ENCODE data around the gene RPLP2.
A peak's percentile ranks its signal among the peaks of the same experiment; 100 is the strongest.

RPLP2 gene

GRCh38 chr11:841981-842369 lies 32.2 kb downstream of the RPLP2 start:
- Histone ChIP-seq H3K4me1 (ENCODE audit: control insufficient read depth, insufficient read depth, low read length) (peaks cover 62% of the 10 kb centered on the region), H3K36me3 (ENCODE audit: control insufficient read depth in 2 of 2, insufficient read depth in 2 of 2, low read length in 2 of 2) (peaks cover 13 to 29% of the 10 kb centered on the region in 2 donors), H3K4me3 (ENCODE audit: low read length in 2 of 2) (peak overlapping the region; percentile 91 to 92), H3K9me3 (ENCODE audit: control insufficient read depth in 2 of 2, low read length in 2 of 2) (no peaks in the 10 kb centered on the region), H3K27ac (ENCODE audit: low read length) (peak overlapping the region; percentile 89), H3K9ac (ENCODE audit: low read length in 2 of 2) (peak overlapping the region; percentile 78 to 84), H3K27me3 (ENCODE audit: control insufficient read depth in 1 of 2, insufficient read depth in 2 of 2, low read length in 2 of 2) (no peaks in the 10 kb centered on the region)

DNA sequence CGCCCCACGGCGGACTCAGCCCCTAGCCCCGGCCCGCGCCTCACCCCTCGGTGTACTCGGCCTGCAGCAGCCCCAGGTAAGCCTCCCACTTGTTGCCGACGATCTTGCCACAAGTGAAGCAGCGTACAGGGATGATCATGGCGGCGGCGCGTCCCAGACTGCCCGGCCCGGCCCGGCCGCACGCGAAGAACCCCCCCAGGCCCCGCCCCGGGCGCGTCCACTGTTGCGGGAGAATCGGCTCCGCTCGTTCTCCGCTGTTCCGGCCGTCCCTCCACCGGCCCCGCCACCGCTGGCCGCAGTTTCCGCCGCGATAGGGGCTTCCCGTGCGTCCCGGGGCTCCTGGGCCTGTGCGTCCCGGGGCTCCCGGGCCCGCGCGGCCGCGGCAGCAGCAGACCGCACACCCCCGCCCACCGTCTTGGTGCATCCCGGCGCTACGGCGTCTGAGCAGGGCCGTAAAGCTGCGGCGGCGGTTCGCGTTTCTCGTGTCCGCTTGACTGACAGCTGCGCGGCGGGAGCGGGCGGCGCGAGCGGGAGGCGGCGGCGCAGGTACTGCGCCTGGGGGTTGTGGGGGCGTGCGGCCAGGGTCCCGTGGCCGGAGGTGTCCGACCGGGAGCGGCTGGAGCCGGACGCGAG lies 32.7 kb downstream of the RPLP2 start, which contains the start of the genes POLR2L and TSPAN4:
TSS of gene POLR2L (minus strand) at position 160 of the 633 bp plus-strand sequence. CDS start at position 139, 21 bp downstream.
TSS of gene TSPAN4 (plus strand) at position 483 of the 633 bp plus-strand sequence. CDS start 7,453 bp downstream, outside the sequence.
- Histone ChIP-seq H3K9ac (ENCODE audit: low read length in 2 of 2) (peak within 1 kb of the TSS; percentile 78 to 84), H3K27me3 (ENCODE audit: control insufficient read depth in 1 of 2, insufficient read depth in 2 of 2, low read length in 2 of 2) (no peaks in the 10 kb centered on the region), H3K9me3 (ENCODE audit: control insufficient read depth in 2 of 2, low read length in 2 of 2) (no peaks in the 10 kb centered on the region), H3K4me1 (ENCODE audit: control insufficient read depth, insufficient read depth, low read length) (peaks cover 63% of the 10 kb centered on the region), H3K27ac (ENCODE audit: low read length) (peak within 1 kb of the TSS; percentile 89), H3K4me3 (ENCODE audit: low read length in 2 of 2) (peak within 1 kb of the TSS; percentile 91 to 92), H3K36me3 (ENCODE audit: control insufficient read depth in 2 of 2, insufficient read depth in 2 of 2, low read length in 2 of 2) (peaks cover 13 to 24% of the 10 kb centered on the region in 2 donors)

GRCh38 chr11:843086-843734 lies 33.4 kb downstream of the RPLP2 start:
- Histone ChIP-seq H3K9ac (ENCODE audit: low read length in 2 of 2) (peak overlapping the region; percentile 68 to 78), H3K9me3 (ENCODE audit: control insufficient read depth in 2 of 2, low read length in 2 of 2) (no peaks in the 10 kb centered on the region), H3K27me3 (ENCODE audit: control insufficient read depth in 1 of 2, insufficient read depth in 2 of 2, low read length in 2 of 2) (peaks cover 0 to 6% of the 10 kb centered on the region in 2 donors), H3K4me1 (ENCODE audit: control insufficient read depth, insufficient read depth, low read length) (peaks cover 67% of the 10 kb centered on the region), H3K4me3 (ENCODE audit: low read length in 2 of 2) (peak overlapping the region; percentile 91 to 92), H3K36me3 (ENCODE audit: control insufficient read depth in 2 of 2, insufficient read depth in 2 of 2, low read length in 2 of 2) (peaks cover 13 to 20% of the 10 kb centered on the region in 2 donors), H3K27ac (ENCODE audit: low read length) (peak overlapping the region; percentile 62)

DNA sequence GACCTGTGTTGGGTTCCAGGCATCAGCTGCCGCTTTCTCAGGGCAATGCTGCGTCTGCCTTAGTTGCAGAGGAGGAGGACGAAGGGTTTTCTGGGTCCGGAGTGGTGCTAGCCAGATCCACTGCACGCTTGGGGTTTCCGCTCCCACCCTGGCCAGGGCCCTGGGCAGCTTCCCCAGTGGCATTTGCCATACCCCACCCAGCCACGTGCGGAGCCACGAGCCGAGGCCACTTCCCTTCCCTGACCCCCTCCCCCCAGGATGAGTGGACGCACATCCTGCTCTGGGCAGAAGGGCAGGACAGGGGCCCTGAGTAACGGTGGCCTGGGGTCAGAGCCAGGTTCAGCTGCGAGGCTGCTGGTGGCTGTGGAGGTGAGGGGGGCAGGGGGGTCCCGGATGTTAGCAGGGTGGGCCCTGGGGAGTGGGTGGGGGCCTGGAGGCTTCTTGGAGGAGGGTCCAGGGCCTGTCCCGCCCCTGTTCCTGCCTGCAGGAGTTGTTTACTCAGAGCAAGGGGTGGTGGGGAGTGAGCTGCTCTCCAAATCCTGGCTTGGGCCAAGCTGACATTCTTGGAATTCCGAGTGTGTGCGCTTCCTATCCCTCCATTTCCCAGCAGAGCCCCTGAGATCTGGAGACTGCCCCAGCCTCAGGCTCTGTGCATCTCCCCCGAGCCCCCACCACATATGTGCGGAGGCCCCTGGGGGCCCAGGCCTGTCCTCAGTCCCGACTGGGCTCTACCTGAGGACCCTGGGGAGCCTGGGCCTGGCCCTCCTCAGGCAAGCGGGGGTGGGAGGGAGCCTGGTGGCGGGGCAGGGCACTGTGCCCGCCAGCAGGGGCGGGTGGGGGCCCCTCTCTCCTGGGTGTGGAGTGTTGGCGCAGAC lies 34.3 kb downstream of the RPLP2 start:
- Histone ChIP-seq H3K9ac (ENCODE audit: low read length in 2 of 2) (peak overlapping the region; percentile 42 to 78), H3K36me3 (ENCODE audit: control insufficient read depth in 2 of 2, insufficient read depth in 2 of 2, low read length in 2 of 2) (peaks cover 8 to 14% of the 10 kb centered on the region in 2 donors)

DNA sequence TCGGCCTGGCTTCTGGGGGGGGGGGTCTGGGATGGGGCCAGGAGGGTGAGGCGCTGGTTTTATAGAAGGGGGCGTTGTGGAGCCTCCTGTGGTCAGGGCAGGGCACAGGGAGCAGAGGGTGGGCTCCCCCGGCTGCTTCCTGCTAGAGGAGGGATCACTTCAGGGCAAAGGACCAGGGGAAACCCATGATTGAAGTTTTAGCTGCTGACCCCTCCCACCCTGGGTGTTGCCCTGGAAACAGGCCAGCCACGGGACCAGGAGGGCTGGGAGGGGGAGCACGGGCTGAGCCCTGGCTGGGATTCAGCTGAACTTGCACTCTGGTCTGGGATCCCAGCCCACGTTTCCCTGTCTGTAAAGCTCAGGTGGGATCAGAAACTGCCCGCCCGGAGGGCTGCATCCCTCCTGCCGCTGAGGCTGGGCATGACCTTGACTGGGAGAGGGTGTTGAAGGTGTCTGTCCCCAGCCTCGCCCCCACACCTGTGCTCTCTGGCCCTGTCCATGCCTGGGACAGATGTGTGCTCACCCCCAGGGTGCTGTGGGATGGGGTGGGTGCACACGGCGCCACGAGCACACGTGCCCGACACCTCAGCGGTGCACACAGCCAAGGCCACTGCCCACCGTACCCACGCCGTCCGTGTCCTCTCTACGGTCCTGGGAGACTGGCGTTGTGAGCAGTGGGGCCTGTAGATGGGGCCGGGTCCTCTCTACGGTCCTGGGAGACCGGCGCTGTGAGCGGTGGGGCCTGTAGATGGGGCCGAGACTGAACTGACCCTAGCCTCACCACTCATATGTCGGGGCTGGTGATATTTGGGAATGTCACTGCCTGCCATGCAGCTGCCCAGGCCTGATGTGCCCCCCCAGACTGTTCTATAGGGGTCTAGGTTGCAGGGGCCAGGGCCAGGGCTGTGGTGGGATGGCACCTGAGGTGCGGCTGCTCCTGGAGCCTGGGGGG lies 35.2 kb downstream of the RPLP2 start:
- no peaks in the 10 kb centered on the region for H3K9me3 ChIP-seq (ENCODE audit: control insufficient read depth in 2 of 2, low read length in 2 of 2)
- H3K4me3 ChIP-seq (ENCODE audit: low read length in 2 of 2), result peak overlapping the region in 1 of 2 donors; percentile 92
- peaks cover 5 to 18% of the 10 kb centered on the region in 2 donors for H3K27me3 ChIP-seq (ENCODE audit: control insufficient read depth in 1 of 2, insufficient read depth in 2 of 2, low read length in 2 of 2)
- H3K27ac ChIP-seq (ENCODE audit: low read length), result peak overlapping the region; percentile 62
- H3K9ac ChIP-seq (ENCODE audit: low read length in 2 of 2), result peak overlapping the region in 1 of 2 donors; percentile 38
- H3K4me1 ChIP-seq (ENCODE audit: control insufficient read depth, insufficient read depth, low read length), result peaks cover 69% of the 10 kb centered on the region
- H3K36me3 ChIP-seq (ENCODE audit: control insufficient read depth in 2 of 2, insufficient read depth in 2 of 2, low read length in 2 of 2), result peaks cover 2 to 7% of the 10 kb centered on the region in 2 donors

More for the DNA sequence above, 34.3 kb downstream of the RPLP2 start:
- Histone ChIP-seq H3K4me1 (ENCODE audit: control insufficient read depth, insufficient read depth, low read length) (peaks cover 69% of the 10 kb centered on the region), H3K9me3 (ENCODE audit: control insufficient read depth in 2 of 2, low read length in 2 of 2) (no peaks in the 10 kb centered on the region), H3K27me3 (ENCODE audit: control insufficient read depth in 1 of 2, insufficient read depth in 2 of 2, low read length in 2 of 2) (peaks cover 5 to 14% of the 10 kb centered on the region in 2 donors), H3K27ac (ENCODE audit: low read length) (peak overlapping the region; percentile 62), H3K4me3 (ENCODE audit: low read length in 2 of 2) (peak overlapping the region; percentile 91 to 92)

DNA sequence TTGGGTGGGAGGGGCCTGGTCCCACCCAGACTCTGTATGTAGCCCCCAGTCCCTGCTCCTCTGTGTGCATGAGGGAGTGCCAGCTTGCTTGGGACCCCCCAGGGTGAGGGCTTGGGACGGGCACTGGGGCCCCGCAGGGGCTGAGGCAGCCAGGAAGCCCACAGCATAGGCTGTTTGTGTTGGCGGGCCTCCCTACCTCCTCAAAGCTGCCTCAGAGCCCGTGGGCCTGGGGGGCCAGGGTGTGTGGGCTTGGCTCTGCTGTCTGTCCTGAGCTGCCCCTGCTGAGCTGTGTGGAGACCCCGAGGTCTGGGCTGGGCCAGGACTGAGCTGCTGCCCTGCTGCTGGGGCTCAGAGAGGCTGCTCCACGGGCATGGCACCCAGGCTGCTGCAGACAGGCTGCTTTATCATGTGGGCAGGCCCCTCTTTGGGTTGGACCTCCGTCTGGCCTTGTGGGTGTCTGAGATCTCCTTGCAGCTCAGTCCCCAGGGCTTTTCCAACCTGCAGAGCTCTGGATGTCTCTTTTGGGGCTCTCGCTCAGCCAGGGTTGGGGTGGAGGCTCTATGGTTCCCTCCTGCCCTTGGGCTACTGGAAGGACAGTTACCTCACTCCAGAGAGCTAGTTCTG lies 36.2 kb downstream of the RPLP2 start:
- H3K9ac ChIP-seq (ENCODE audit: low read length in 2 of 2), result no peak overlapping the region
- H3K36me3 ChIP-seq (ENCODE audit: control insufficient read depth in 2 of 2, insufficient read depth in 2 of 2, low read length in 2 of 2), result peaks cover 0 to 2% of the 10 kb centered on the region in 2 donors
- H3K27ac ChIP-seq (ENCODE audit: low read length), result peak overlapping the region; percentile 62
- H3K9me3 ChIP-seq (ENCODE audit: control insufficient read depth in 2 of 2, low read length in 2 of 2), result no peaks in the 10 kb centered on the region
- peaks cover 66% of the 10 kb centered on the region for H3K4me1 ChIP-seq (ENCODE audit: control insufficient read depth, insufficient read depth, low read length)
- H3K27me3 ChIP-seq (ENCODE audit: control insufficient read depth in 1 of 2, insufficient read depth in 2 of 2, low read length in 2 of 2), result peaks cover 5 to 22% of the 10 kb centered on the region in 2 donors
- H3K4me3 ChIP-seq (ENCODE audit: low read length in 2 of 2), result no peak overlapping the region

GRCh38 chr11:846496-847098 lies 36.8 kb downstream of the RPLP2 start:
- H3K27ac ChIP-seq (ENCODE audit: low read length), result no peak overlapping the region
- no peak overlapping the region for H3K4me3 ChIP-seq (ENCODE audit: low read length in 2 of 2)
- H3K36me3 ChIP-seq (ENCODE audit: control insufficient read depth in 2 of 2, insufficient read depth in 2 of 2, low read length in 2 of 2), result no peaks in the 10 kb centered on the region
- peaks cover 66% of the 10 kb centered on the region for H3K4me1 ChIP-seq (ENCODE audit: control insufficient read depth, insufficient read depth, low read length)
- peaks cover 5 to 22% of the 10 kb centered on the region in 2 donors for H3K27me3 ChIP-seq (ENCODE audit: control insufficient read depth in 1 of 2, insufficient read depth in 2 of 2, low read length in 2 of 2)
- H3K9ac ChIP-seq (ENCODE audit: low read length in 2 of 2), result no peak overlapping the region
- H3K9me3 ChIP-seq (ENCODE audit: control insufficient read depth in 2 of 2, low read length in 2 of 2), result no peaks in the 10 kb centered on the region

DNA sequence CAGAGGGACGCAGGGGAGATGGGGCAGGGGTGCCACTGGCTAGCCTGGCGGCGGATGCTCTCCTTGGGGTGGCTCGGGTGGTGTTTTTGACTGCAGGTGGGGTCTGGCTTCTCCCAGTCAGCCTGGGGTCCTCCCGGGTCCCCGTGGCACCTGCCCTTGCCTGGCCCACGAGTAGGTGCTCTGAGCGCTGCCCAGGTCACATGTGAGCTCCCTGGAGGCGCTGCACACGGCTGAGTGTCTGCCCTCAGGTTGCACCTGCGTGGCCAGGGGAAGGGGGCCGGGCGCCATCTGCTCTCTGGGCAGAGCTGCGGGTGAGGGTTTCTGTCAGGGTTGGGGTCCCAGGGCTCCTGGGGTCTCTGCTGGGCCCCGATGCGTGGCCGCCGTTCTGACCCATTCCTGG lies 38.1 kb downstream of the RPLP2 start:
- H3K4me3 ChIP-seq (ENCODE audit: low read length in 2 of 2), result no peak overlapping the region
- peaks cover 5 to 22% of the 10 kb centered on the region in 2 donors for H3K27me3 ChIP-seq (ENCODE audit: control insufficient read depth in 1 of 2, insufficient read depth in 2 of 2, low read length in 2 of 2)
- H3K36me3 ChIP-seq (ENCODE audit: control insufficient read depth in 2 of 2, insufficient read depth in 2 of 2, low read length in 2 of 2), result no peaks in the 10 kb centered on the region
- H3K9ac ChIP-seq (ENCODE audit: low read length in 2 of 2), result no peak overlapping the region
- no peak overlapping the region for H3K27ac ChIP-seq (ENCODE audit: low read length)
- no peaks in the 10 kb centered on the region for H3K9me3 ChIP-seq (ENCODE audit: control insufficient read depth in 2 of 2, low read length in 2 of 2)
- peaks cover 66% of the 10 kb centered on the region for H3K4me1 ChIP-seq (ENCODE audit: control insufficient read depth, insufficient read depth, low read length)

DNA sequence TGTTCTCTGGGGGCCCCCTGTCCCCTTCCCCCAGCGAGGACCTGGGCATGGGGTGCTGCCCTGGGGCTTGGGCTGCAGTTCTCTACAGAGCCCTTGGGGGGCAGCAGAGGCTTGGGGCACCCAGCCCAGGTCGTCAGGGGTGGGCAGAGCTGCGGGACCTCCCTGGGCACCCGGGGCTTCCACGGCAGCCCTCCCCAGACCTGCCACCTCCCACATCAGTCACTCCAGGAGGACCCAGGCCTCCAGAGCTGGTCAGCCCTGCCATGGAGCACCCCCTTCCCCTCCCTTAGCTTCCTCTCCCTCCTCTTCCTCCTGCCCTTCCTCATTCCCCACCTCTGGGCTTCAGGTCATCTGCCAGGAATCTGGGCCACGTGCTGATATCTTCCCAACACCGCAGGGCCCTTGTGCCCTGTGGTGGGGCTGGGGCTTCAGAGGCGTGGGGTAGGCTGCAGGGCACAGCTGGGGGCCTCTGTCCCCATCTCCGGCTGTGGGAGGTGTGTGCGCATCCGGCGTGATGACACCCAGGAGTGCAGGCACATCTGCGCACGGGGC lies 38.7 kb downstream of the RPLP2 start:
- Histone ChIP-seq H3K4me1 (ENCODE audit: control insufficient read depth, insufficient read depth, low read length) (peaks cover 63% of the 10 kb centered on the region), H3K9me3 (ENCODE audit: control insufficient read depth in 2 of 2, low read length in 2 of 2) (no peaks in the 10 kb centered on the region), H3K36me3 (ENCODE audit: control insufficient read depth in 2 of 2, insufficient read depth in 2 of 2, low read length in 2 of 2) (no peaks in the 10 kb centered on the region), H3K27me3 (ENCODE audit: control insufficient read depth in 1 of 2, insufficient read depth in 2 of 2, low read length in 2 of 2) (peaks cover 5 to 22% of the 10 kb centered on the region in 2 donors), H3K4me3 (ENCODE audit: low read length in 2 of 2) (no peak overlapping the region), H3K9ac (ENCODE audit: low read length in 2 of 2) (no peak overlapping the region), H3K27ac (ENCODE audit: low read length) (no peak overlapping the region)

Measured in stomach smooth muscle (tissue), 2 donors.